ENCODE results near the gene IGSF21.

Gene IGSF21

DNA sequence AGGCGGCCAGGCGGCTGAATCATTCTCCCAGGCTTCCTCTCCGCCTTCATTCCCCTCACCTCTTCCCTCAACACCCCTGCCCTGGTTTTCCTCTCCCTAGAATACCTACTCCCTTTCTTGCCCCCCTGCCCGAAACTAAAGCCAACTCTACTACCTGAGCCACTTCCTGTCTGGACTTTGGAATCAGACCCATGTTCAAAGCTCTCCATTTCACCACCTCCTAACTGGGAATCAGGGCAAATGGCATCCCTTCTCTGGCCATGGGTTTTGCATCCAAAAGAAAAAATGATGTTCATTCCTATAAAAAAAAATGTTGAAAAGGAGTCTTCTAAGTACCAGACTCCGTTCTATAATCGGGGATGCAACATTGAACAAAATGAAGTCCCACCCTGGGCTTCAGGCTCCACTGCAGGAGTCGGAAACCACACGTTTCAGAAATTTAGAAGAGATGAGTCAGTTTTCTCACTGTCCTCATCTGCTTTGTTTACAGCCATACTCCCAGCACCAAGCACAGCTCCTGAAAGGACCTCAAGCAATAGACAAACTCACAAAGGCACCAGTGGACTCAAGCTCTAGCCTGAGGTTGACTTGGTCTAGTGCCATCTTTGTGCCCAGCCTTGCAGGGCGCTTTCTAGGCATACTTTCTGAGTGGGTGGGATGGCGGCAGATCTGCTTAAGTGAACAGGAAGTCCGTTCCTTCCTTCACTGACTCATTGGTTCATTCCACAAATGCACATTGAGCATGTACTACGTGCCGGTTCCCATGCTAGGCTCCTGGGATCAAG lies 176.2 kb downstream of the IGSF21 start:
- no peaks in the 10 kb centered on the region for H3K36me3 Mint-ChIP-seq (ENCODE audit: low read depth)
- H3K4me1 Mint-ChIP-seq, result peaks cover 23% of the 10 kb centered on the region
- TF ChIP-seq, protein P1, sequence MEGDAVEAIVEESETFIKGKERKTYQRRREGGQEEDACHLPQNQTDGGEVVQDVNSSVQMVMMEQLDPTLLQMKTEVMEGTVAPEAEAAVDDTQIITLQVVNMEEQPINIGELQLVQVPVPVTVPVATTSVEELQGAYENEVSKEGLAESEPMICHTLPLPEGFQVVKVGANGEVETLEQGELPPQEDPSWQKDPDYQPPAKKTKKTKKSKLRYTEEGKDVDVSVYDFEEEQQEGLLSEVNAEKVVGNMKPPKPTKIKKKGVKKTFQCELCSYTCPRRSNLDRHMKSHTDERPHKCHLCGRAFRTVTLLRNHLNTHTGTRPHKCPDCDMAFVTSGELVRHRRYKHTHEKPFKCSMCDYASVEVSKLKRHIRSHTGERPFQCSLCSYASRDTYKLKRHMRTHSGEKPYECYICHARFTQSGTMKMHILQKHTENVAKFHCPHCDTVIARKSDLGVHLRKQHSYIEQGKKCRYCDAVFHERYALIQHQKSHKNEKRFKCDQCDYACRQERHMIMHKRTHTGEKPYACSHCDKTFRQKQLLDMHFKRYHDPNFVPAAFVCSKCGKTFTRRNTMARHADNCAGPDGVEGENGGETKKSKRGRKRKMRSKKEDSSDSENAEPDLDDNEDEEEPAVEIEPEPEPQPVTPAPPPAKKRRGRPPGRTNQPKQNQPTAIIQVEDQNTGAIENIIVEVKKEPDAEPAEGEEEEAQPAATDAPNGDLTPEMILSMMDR (IDR thresholded peaks at IDR 0.05; ENCODE audit: unreplicated experiment in 3 of 3), result no peak
- H3K27ac Mint-ChIP-seq, result peak overlapping the region in 1 of 3 experiments; percentile 24
- H3K4me3 Mint-ChIP-seq, result no peak overlapping the region
- peaks cover 84% of the 10 kb centered on the region for H3K27me3 Mint-ChIP-seq (ENCODE audit: low read depth)
- H3K9me3 Mint-ChIP-seq, result no peaks in the 10 kb centered on the region

DNA sequence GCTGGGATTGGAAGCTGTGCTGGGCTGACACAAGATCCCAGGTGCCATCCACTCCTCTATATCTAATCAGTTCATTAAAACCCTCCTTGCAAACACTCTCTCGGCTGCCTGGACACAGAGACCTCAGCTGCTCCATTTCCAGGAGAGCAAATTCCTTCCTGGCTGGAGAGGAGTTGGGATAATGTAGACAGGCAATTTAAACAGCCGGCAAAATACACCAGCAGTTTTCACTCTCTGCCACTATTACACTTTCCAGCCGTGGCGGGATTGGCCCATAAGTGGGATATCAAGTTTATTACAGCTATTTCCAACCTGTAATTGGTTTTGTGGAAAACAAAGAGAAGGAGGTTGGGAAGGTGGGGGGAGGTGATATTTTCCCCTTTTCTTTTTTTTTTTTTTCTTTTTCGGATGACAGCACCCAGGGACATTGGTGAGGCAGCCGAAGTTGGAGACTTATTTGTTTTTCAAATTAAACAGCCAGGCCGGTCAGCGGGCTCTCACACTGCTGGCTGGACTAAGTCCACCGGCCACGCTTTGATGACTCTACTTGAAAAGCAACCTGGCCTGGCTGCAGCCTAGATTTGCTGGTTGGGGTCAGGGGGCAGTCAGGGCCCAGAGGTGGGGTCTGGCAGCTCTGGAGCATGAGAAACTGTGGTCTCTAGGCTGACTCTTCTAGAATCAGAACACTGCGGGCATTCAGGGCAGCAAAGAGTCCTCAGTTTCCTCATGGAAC lies 177.4 kb downstream of the IGSF21 start:
- Mint-ChIP-seq H3K4me1 (peaks cover 26% of the 10 kb centered on the region), H3K36me3 (ENCODE audit: low read depth) (no peaks in the 10 kb centered on the region), H3K27me3 (ENCODE audit: low read depth) (peaks cover 86% of the 10 kb centered on the region), H3K9me3 (no peaks in the 10 kb centered on the region), H3K27ac (peak overlapping the region in 2 of 3 experiments; percentile 76 to 85), H3K4me3 (peak overlapping the region in 1 of 3 experiments; percentile 5)
- TF ChIP-seq, protein P1 (IDR thresholded peaks at IDR 0.05; ENCODE audit: unreplicated experiment in 3 of 3), result no peak

- H3K4me3 Mint-ChIP-seq, result no peak overlapping the region
- H3K4me1 Mint-ChIP-seq, result peaks cover 26% of the 10 kb centered on the region
- TF ChIP-seq, protein P1 (IDR thresholded peaks at IDR 0.05; ENCODE audit: unreplicated experiment in 3 of 3), result no peak
- peaks cover 89% of the 10 kb centered on the region for H3K27me3 Mint-ChIP-seq (ENCODE audit: low read depth)
- no peaks in the 10 kb centered on the region for H3K36me3 Mint-ChIP-seq (ENCODE audit: low read depth)
- no peaks in the 10 kb centered on the region for H3K9me3 Mint-ChIP-seq
- H3K27ac Mint-ChIP-seq, result peak overlapping the region in 1 of 3 experiments; percentile 85
Measured at GRCh38 chr1:18285538-18285924, 177.9 kb downstream of the IGSF21 start.

DNA sequence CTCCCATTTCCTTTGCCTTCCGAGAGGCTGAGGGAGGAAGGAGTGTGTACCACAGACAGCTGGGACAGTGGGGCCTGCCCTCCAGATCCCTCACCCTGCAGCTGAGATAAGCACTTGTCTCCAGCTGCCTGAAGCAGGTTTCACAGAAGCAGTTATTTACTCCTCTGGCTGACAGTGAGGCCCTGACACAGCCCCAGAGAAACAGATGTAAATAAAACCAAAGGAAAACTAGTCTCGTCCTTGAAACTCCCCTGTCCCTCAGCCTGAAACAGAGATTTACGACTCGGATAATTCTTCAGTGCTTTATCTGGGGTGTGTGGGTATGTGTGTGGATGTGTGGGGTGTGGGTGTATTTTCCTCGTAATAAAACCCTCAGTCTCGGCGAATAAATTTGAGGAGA lies 181.1 kb downstream of the IGSF21 start:
- H3K4me3 Mint-ChIP-seq, result no peak overlapping the region
- H3K4me1 Mint-ChIP-seq, result peaks cover 18% of the 10 kb centered on the region
- TF ChIP-seq, protein P1 (IDR thresholded peaks at IDR 0.05; ENCODE audit: unreplicated experiment in 3 of 3), result no peak
- H3K27me3 Mint-ChIP-seq (ENCODE audit: low read depth), result peaks cover 90% of the 10 kb centered on the region
- H3K27ac Mint-ChIP-seq, result peak overlapping the region in 2 of 3 experiments; percentile 38 to 86
- H3K36me3 Mint-ChIP-seq (ENCODE audit: low read depth), result no peaks in the 10 kb centered on the region
- no peaks in the 10 kb centered on the region for H3K9me3 Mint-ChIP-seq

DNA sequence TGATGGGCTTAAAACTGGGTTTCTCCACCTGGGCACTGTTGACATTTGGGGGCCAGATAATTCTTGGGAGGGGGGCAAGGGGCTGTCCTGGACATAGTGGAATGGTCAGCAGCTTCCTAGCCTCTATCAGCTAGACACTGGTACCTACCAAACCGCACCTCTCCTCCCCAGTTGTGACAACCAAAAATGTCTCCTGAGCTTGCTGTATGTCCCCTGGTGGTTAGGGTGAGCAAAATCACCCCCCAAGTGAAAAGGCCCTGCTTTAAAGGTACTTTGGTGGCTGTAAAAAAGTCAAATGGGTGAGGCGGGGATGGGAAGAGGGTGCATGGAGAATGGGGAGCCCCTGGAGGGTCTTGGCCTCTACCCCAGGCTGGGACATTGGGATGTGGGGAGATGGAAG lies 182.0 kb downstream of the IGSF21 start:
- Mint-ChIP-seq H3K9me3 (no peaks in the 10 kb centered on the region), H3K27me3 (ENCODE audit: low read depth) (peaks cover 89% of the 10 kb centered on the region), H3K27ac (no peak overlapping the region), H3K4me1 (peaks cover 13% of the 10 kb centered on the region), H3K4me3 (no peak overlapping the region), H3K36me3 (ENCODE audit: low read depth) (no peaks in the 10 kb centered on the region)
- TF ChIP-seq, protein P1 (IDR thresholded peaks at IDR 0.05; ENCODE audit: unreplicated experiment in 3 of 3), result no peak

Data from nephron (organoid).